H9 (cell line): ENCODE measurements around the gene GRIK4. TPM values are rescaled to one million over a fixed set of nuclear protein-coding genes. Genes with fewer than 3 reads are reported as not detected.

Experiments used
- DNase-seq: peaks from one replicate; pipeline ENCODE4 v3.0.0-alpha.2; 2017
- H2AFZ ChIP-seq: one replicate; pipeline ENCODE4 v1.6.1; 2013; ENCODE audit warnings: mild to moderate bottlenecking, low read length, control low read depth, moderate library complexity
- H2AK5ac ChIP-seq: 2 replicates; pipeline ENCODE4 v1.6.1; 2013; ENCODE audit warnings: low read length, control low read depth, mixed read lengths; ENCODE audit not compliant: insufficient read length
- H2BK120ac ChIP-seq: one replicate; pipeline ENCODE4 v1.6.1; 2013; ENCODE audit warnings: low read depth, mild to moderate bottlenecking, low read length, control low read depth, inconsistent platforms; ENCODE audit not compliant: poor library complexity, severe bottlenecking
- H2BK12ac ChIP-seq: 2 replicates; pipeline ENCODE4 v1.6.1; 2013; ENCODE audit warnings: low read length, control low read depth, mixed read lengths, low read depth; ENCODE audit not compliant: insufficient read length
- H2BK15ac ChIP-seq: 2 replicates; pipeline ENCODE4 v1.6.1; 2013; ENCODE audit warnings: low read depth, low read length, control low read depth
- H2BK20ac ChIP-seq: one replicate; pipeline ENCODE4 v1.6.1; 2013; ENCODE audit warnings: low read depth, mild to moderate bottlenecking, low read length, control low read depth, inconsistent platforms; ENCODE audit not compliant: poor library complexity, severe bottlenecking
- H2BK5ac ChIP-seq: 2 replicates; pipeline ENCODE4 v1.6.1; 2013; ENCODE audit warnings: low read length, control low read depth, mixed read lengths; ENCODE audit not compliant: insufficient read length
- H3K14ac ChIP-seq: 2 replicates; pipeline ENCODE4 v1.6.1; 2013; ENCODE audit warnings: low read length, control low read depth; ENCODE audit not compliant: insufficient read depth
- H3K18ac ChIP-seq: 2 replicates; pipeline ENCODE4 v1.6.1; 2013; ENCODE audit warnings: low read depth, mild to moderate bottlenecking, mixed read lengths, low read length, control low read depth; ENCODE audit not compliant: insufficient read length
- H3K23ac ChIP-seq: 2 replicates; pipeline ENCODE4 v1.6.1; 2013; ENCODE audit warnings: low read length, control low read depth, mixed read lengths, low read depth; ENCODE audit not compliant: insufficient read length
- H3K23me2 ChIP-seq: 2 replicates; pipeline ENCODE4 v1.6.1; 2013; ENCODE audit warnings: low read depth, mild to moderate bottlenecking, mixed read lengths, low read length, control low read depth; ENCODE audit not compliant: insufficient read length, poor library complexity, severe bottlenecking
- H3K27ac ChIP-seq: 2 replicates; pipeline ENCODE4 v1.5.1; 2013; ENCODE audit warnings: low read length, control low read depth, mixed read lengths, low read depth; ENCODE audit not compliant: insufficient read length
- H3K27me3 ChIP-seq: 2 replicates; pipeline ENCODE4 v1.6.1; 2013; ENCODE audit warnings: low read length, control low read depth, inconsistent platforms; ENCODE audit not compliant: insufficient read depth
- H3K4ac ChIP-seq: 2 replicates; pipeline ENCODE4 v1.6.1; 2013; ENCODE audit warnings: low read depth, mild to moderate bottlenecking, control low read depth, inconsistent platforms, low read length, moderate library complexity
- H3K4me1 ChIP-seq: 2 replicates; pipeline ENCODE4 v1.6.1; 2013; ENCODE audit warnings: low read length, control low read depth, inconsistent platforms; ENCODE audit not compliant: insufficient read depth
- H3K4me2 ChIP-seq: 2 replicates; pipeline ENCODE4 v1.6.1; 2013; ENCODE audit warnings: low read length, control low read depth, mixed read lengths; ENCODE audit not compliant: insufficient read length, insufficient read depth
- H3K56ac ChIP-seq: 2 replicates; pipeline ENCODE4 v1.6.1; 2013; ENCODE audit warnings: low read depth, mild to moderate bottlenecking, mixed read lengths, low read length, control low read depth; ENCODE audit not compliant: insufficient read length
- H3K79me1 ChIP-seq: 2 replicates; pipeline ENCODE4 v1.6.1; 2013; ENCODE audit warnings: low read depth, mild to moderate bottlenecking, moderate library complexity, low read length, control low read depth, inconsistent platforms; ENCODE audit not compliant: insufficient read depth, poor library complexity, severe bottlenecking
- H3K79me2 ChIP-seq: 2 replicates; pipeline ENCODE4 v1.6.1; 2013; ENCODE audit warnings: low read length, control low read depth, inconsistent platforms; ENCODE audit not compliant: insufficient read depth
- H3K9ac ChIP-seq: 2 replicates; pipeline ENCODE4 v1.6.1; 2013; ENCODE audit warnings: low read length, control low read depth, mixed read lengths; ENCODE audit not compliant: insufficient read length; ENCODE audit errors: extremely low read depth
- H3K9me3 ChIP-seq: one replicate; pipeline ENCODE4 v1.6.1; 2013; ENCODE audit warnings: low read depth, low read length, inconsistent platforms; ENCODE audit not compliant: control insufficient read depth
- H3T11ph ChIP-seq: one replicate; pipeline ENCODE4 v1.6.1; 2013; ENCODE audit warnings: mild to moderate bottlenecking, low read length, control low read depth, inconsistent platforms
- H4K20me1 ChIP-seq: one replicate; pipeline ENCODE4 v1.6.1; 2013; ENCODE audit not compliant: control insufficient read depth, insufficient read length, insufficient read depth
- H4K5ac ChIP-seq: 2 replicates; pipeline ENCODE4 v1.6.1; 2013; ENCODE audit warnings: low read depth, mild to moderate bottlenecking, mixed read lengths, low read length, control low read depth; ENCODE audit not compliant: insufficient read length
- H4K8ac ChIP-seq: replicated peaks from 2 replicates; pipeline ENCODE4 v1.6.1; 2013; ENCODE audit warnings: low read length, control low read depth, mixed read lengths, low read depth; ENCODE audit not compliant: insufficient read length
- H4K91ac ChIP-seq: 2 replicates; pipeline ENCODE4 v1.6.1; 2013; ENCODE audit warnings: low read depth, mild to moderate bottlenecking, moderate library complexity, mixed read lengths, low read length, control low read depth; ENCODE audit not compliant: insufficient read length
- H3K27ac Mint-ChIP-seq, 3 experiments: 2 replicates in 2 of 3; 3 replicates in 1 of 3; pipeline ENCODE4 v1.8.0; 2020 to 2021; ENCODE audit warnings: mixed read lengths in 3 of 3, mild to moderate bottlenecking in 1 of 3, moderate library complexity in 1 of 3
- H3K27me3 Mint-ChIP-seq: 2 replicates; pipeline ENCODE4 v1.8.0; 2021; ENCODE audit warnings: low read depth, mild to moderate bottlenecking, moderate library complexity, mixed read lengths
- H3K36me3 Mint-ChIP-seq, 3 experiments: 2 replicates in 2 of 3; 3 replicates in 1 of 3; pipeline ENCODE4 v1.8.0; 2020 to 2021; ENCODE audit warnings: low read depth in 3 of 3, mixed read lengths in 3 of 3; ENCODE audit not compliant: insufficient read depth in 1 of 3
- H3K4me1 Mint-ChIP-seq, 2 experiments: 2 replicates each; pipeline ENCODE4 v1.8.0; 2020; ENCODE audit warnings: mixed read lengths in 2 of 2
- H3K4me3 Mint-ChIP-seq, 2 experiments: 2 replicates in 1 of 2; 3 replicates in 1 of 2; pipeline ENCODE4 v1.8.0; 2020 to 2021; ENCODE audit warnings: mild to moderate bottlenecking in 2 of 2, mixed read lengths in 2 of 2, moderate library complexity in 1 of 2
- H3K9me3 Mint-ChIP-seq, 2 experiments: 2 replicates in 1 of 2; 3 replicates in 1 of 2; pipeline ENCODE4 v1.8.0; 2020; ENCODE audit warnings: mild to moderate bottlenecking in 2 of 2, mixed read lengths in 2 of 2, moderate library complexity in 1 of 2
- WGBS: extraction: QIAGEN DNeasy Blood & Tissue Kit; methylation state at CpG from one replicate; pipeline ENCODE4 v1.1.7; 2013; ENCODE audit warnings: missing lambda C conversion rate, low lambda C conversion rate, mixed read lengths; ENCODE audit not compliant: insufficient read length; ENCODE audit errors: extremely low coverage; 5-methylcytosine and 5-hydroxymethylcytosine counted together
- total RNA-seq: library from RNA; stranded (reverse); gene quantifications from 2 replicates; pipeline ENCODE4 v1.2.1, GENCODE V29; 2021
- TF ChIP-seq, protein P1 (sequence below): fragments of 200-600 bp; sonication (generic); conservative IDR thresholded peaks from 3 replicates; pipeline ENCODE4 v1.8.0; 2021; ENCODE audit warnings: antibody characterized with exemption, mild to moderate bottlenecking

GRIK4 gene
- total RNA-seq, 1 experiment from 2014 or later: 2.3 TPM

DNA sequence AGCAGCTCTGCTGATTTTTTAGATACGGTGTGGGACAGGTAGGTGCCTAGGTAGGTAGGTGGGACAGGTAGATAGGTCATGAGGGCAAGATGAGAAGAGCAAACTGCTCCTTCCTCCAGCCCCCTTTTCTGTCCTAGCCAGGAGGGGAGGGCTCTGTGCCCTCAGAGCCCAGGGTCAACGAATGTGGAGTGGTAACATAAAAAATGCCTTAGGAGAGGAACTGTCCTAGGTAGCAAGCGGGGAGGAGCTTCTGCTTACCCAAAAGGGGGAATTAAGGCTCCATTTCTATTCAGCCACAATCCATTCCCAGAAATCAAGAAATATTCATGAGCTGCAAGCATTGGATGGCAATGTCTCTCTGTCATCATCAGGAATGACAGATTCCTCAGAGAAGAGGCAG, 234.8 kb downstream of the GRIK4 start:
- Histone ChIP-seq H4K20me1 (no peaks in the 10 kb centered on the region), H4K5ac (no peak overlapping the region), H4K91ac (no peak overlapping the region), H3K79me2 (no peaks in the 10 kb centered on the region), H2AK5ac (no peak overlapping the region), H2AFZ (no peak overlapping the region), H3K23ac (no peak overlapping the region), H2BK20ac (no peak overlapping the region), H3K27ac (no peak overlapping the region), H3K27me3 (no peaks in the 10 kb centered on the region), H3K79me1 (no peaks in the 10 kb centered on the region), H2BK120ac (no peak overlapping the region), H3T11ph (no peak overlapping the region), H2BK12ac (no peak overlapping the region), H3K56ac (no peak overlapping the region), H3K9me3 (no peaks in the 10 kb centered on the region), H3K4me2 (no peak overlapping the region), H3K23me2 (no peaks in the 10 kb centered on the region), H3K4me1 (0 out of 2 replicates have a peak, but pooled peaks cover 2% of the 10 kb centered on the region), H3K9ac (no peak overlapping the region), H3K18ac (no peak overlapping the region), H2BK15ac (no peak overlapping the region), H3K14ac (no peak overlapping the region), H4K8ac (no peak overlapping the region), H3K4ac (no peak overlapping the region), H2BK5ac (no peak overlapping the region)
- Mint-ChIP-seq H3K36me3 (no peaks in the 10 kb centered on the region), H3K4me1 (peaks cover 32 to 43% of the 10 kb centered on the region in 2 experiments), H3K4me3 (no peak overlapping the region), H3K27me3 (no peaks in the 10 kb centered on the region; the same call in none of the 2 replicates), H3K9me3 (no peaks in the 10 kb centered on the region), H3K27ac (no peak overlapping the region; a peak in 1 of 7 replicates)
- no CpG with 5 or more reads among the region's 3 CpGs for WGBS
- no peak for DNase-seq
- TF ChIP-seq, protein P1, sequence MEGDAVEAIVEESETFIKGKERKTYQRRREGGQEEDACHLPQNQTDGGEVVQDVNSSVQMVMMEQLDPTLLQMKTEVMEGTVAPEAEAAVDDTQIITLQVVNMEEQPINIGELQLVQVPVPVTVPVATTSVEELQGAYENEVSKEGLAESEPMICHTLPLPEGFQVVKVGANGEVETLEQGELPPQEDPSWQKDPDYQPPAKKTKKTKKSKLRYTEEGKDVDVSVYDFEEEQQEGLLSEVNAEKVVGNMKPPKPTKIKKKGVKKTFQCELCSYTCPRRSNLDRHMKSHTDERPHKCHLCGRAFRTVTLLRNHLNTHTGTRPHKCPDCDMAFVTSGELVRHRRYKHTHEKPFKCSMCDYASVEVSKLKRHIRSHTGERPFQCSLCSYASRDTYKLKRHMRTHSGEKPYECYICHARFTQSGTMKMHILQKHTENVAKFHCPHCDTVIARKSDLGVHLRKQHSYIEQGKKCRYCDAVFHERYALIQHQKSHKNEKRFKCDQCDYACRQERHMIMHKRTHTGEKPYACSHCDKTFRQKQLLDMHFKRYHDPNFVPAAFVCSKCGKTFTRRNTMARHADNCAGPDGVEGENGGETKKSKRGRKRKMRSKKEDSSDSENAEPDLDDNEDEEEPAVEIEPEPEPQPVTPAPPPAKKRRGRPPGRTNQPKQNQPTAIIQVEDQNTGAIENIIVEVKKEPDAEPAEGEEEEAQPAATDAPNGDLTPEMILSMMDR: no peak
